ENCODE results near the gene FOXO3.

The FOXO3 gene

GRCh38 chr6:108550256-108550655 is 10.5 kb upstream of the FOXO3 start:
- no peak for DNase-seq
- Histone ChIP-seq H3K27me3 (ENCODE audit: insufficient read depth, low read depth, severe bottlenecking) (no peaks in the 10 kb centered on the region), H3K4me3 (ENCODE audit: low read depth, low read length) (no peak overlapping the region), H3K36me3 (no peaks in the 10 kb centered on the region), H3K27ac (no peak overlapping the region), H3K9me3 (ENCODE audit: severe bottlenecking) (no peaks in the 10 kb centered on the region)
- no peak for TF ChIP-seq CTCF (IDR thresholded peaks at IDR 0.05; ENCODE audit: low read depth, low read length)

GRCh38 chr6:108555399-108556052 is 5.2 kb upstream of the FOXO3 start:
- no peak for DNase-seq
- H3K9me3 ChIP-seq (ENCODE audit: severe bottlenecking), result no peaks in the 10 kb centered on the region
- no peak overlapping the region for H3K4me3 ChIP-seq (ENCODE audit: low read depth, low read length)
- no peaks in the 10 kb centered on the region for H3K27me3 ChIP-seq (ENCODE audit: insufficient read depth, low read depth, severe bottlenecking)
- no peaks in the 10 kb centered on the region for H3K36me3 ChIP-seq
- TF ChIP-seq CTCF (IDR thresholded peaks at IDR 0.05; ENCODE audit: low read depth, low read length), result no peak
- H3K27ac ChIP-seq, result no peak overlapping the region

- no peak for TF ChIP-seq CTCF (IDR thresholded peaks at IDR 0.05; ENCODE audit: low read depth, low read length)
- Histone ChIP-seq H3K36me3 (no peaks in the 10 kb centered on the region), H3K27ac (no peak overlapping the region), H3K27me3 (ENCODE audit: insufficient read depth, low read depth, severe bottlenecking) (no peaks in the 10 kb centered on the region), H3K4me3 (ENCODE audit: low read depth, low read length) (no peak overlapping the region), H3K9me3 (ENCODE audit: severe bottlenecking) (no peaks in the 10 kb centered on the region)
- DNase-seq, result no peak
Observed at GRCh38 chr6:108556250-108556649, 4.5 kb upstream of the FOXO3 start.

- H3K4me3 ChIP-seq (ENCODE audit: low read depth, low read length), result peak overlapping the region; percentile 98
- H3K27ac ChIP-seq, result peak overlapping the region; percentile 98
- no peak for TF ChIP-seq CTCF (IDR thresholded peaks at IDR 0.05; ENCODE audit: low read depth, low read length)
- no peaks in the 10 kb centered on the region for H3K36me3 ChIP-seq
- DNase-seq, result no peak
- peaks cover 4% of the 10 kb centered on the region for H3K27me3 ChIP-seq (ENCODE audit: insufficient read depth, low read depth, severe bottlenecking)
- H3K9me3 ChIP-seq (ENCODE audit: severe bottlenecking), result no peaks in the 10 kb centered on the region
Observed at GRCh38 chr6:108556866-108557493, 3.7 kb upstream of the FOXO3 start.

GRCh38 chr6:108557494-108558371 is 3.0 kb upstream of the FOXO3 start:
- Histone ChIP-seq H3K4me3 (ENCODE audit: low read depth, low read length) (peak overlapping the region; percentile 98), H3K9me3 (ENCODE audit: severe bottlenecking) (no peaks in the 10 kb centered on the region), H3K27ac (peak overlapping the region; percentile 98), H3K36me3 (no peaks in the 10 kb centered on the region), H3K27me3 (ENCODE audit: insufficient read depth, low read depth, severe bottlenecking) (peaks cover 10% of the 10 kb centered on the region)
- peak; percentile 70 for DNase-seq
- no peak for TF ChIP-seq CTCF (IDR thresholded peaks at IDR 0.05; ENCODE audit: low read depth, low read length)
